Measurements from ENCODE around the gene REX1BD. TPM values are rescaled to one million over a fixed set of nuclear protein-coding genes. Genes with fewer than 3 reads are reported as not detected.

The REX1BD gene
- total RNA-seq, 1 donor from 2014 or later = 26.1 TPM

DNA sequence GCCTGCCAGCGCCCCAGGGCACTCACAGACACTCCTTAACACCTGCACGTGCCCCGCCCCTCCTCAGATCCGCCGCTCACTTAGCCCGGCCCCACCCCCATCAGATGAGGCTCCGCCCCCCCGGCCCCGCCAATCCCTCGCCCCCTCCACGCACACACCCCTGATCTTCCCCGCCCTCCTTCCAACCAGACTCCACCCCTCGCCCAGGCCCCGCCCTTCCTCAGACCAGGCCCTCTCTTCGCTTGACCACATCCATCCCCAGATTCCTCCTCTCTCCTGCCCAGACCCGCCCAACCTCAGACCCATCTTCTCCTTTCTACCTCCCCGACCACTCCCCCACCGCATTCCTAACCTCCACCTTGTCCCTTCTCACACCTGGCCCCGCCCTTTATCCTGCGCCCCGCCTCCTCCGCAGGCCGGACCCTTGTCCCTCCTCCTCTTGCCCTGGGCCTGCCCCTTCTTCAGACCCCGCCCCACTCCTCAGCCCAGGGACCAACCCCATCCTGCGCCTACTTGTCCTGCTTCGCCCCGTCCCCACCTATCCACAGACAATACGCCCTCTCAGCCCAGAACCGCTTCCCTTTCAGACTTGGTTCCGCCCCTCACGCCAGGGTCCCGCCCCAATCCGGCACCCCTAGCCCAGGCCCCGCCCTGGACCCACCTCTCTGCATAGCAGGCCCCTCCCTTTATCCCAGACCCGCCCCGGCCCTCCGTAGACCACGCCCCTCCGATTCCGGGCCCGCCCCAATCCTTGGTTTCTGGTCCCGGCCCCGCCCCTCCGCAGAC, 47.8 kb downstream of the REX1BD start:
- no peaks in the 10 kb centered on the region for H3K27me3 ChIP-seq (ENCODE audit: control insufficient read depth, insufficient read depth, low read length)
- peak; percentile 89 for DNase-seq (ENCODE audit: low read depth)
- TF ChIP-seq, protein P1, sequence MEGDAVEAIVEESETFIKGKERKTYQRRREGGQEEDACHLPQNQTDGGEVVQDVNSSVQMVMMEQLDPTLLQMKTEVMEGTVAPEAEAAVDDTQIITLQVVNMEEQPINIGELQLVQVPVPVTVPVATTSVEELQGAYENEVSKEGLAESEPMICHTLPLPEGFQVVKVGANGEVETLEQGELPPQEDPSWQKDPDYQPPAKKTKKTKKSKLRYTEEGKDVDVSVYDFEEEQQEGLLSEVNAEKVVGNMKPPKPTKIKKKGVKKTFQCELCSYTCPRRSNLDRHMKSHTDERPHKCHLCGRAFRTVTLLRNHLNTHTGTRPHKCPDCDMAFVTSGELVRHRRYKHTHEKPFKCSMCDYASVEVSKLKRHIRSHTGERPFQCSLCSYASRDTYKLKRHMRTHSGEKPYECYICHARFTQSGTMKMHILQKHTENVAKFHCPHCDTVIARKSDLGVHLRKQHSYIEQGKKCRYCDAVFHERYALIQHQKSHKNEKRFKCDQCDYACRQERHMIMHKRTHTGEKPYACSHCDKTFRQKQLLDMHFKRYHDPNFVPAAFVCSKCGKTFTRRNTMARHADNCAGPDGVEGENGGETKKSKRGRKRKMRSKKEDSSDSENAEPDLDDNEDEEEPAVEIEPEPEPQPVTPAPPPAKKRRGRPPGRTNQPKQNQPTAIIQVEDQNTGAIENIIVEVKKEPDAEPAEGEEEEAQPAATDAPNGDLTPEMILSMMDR (IDR thresholded peaks at IDR 0.05; ENCODE audit: insufficient read depth, low read length, severe bottlenecking) = no peak
- no peaks in the 10 kb centered on the region for H3K36me3 ChIP-seq (ENCODE audit: control insufficient read depth, insufficient read depth, low read length)
- no peak for FAIRE-seq
- peak overlapping the region; percentile 80 for H3K4me3 ChIP-seq (ENCODE audit: low read depth, low read length)

DNA sequence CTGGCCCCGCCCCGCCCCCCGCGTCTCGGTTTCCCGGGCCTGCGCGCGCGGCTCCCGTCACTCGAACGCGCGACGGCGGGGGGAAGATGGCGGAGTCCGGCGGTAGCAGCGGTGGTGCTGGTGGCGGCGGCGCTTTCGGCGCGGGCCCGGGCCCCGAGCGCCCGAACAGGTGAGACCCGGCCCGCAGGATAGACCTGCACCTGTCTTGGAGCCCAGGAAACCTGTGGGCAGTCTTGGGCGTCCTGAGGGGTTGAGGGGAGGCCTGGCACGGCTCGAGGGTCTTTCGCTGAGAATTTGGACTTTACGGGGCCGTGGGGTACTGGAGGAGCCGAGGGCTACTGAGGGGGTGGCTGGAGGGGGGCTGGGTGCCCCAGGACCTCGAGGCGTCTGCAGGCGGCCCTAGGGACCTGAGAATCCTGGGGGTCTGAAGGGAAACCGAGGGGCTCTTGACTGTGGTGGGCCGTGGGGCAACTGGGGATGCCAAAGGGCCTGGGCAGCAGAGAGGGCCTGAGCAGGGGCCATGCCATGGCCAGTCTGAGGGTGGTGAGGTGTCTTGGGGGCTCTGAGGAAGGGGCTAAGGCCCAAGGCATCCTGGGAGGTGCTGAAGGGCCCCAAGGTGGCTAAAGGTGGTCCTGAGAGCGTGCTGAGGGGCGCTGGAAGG, 48.5 kb downstream of the REX1BD start, which contains the start of gene KLHL26:
Gene KLHL26 (plus strand): TSS at position 60 of the 661 bp plus-strand sequence. CDS start 27 bp downstream, at position 87.
- H3K36me3 ChIP-seq (ENCODE audit: control insufficient read depth, insufficient read depth, low read length) = no peaks in the 10 kb centered on the region
- FAIRE-seq (no peak), DNase-seq (ENCODE audit: low read depth) (no peak)
- TF ChIP-seq, protein P1 (IDR thresholded peaks at IDR 0.05; ENCODE audit: insufficient read depth, low read length, severe bottlenecking) = no peak
- H3K4me3 ChIP-seq (ENCODE audit: low read depth, low read length) = peak within 1 kb of the TSS; percentile 80
- no peaks in the 10 kb centered on the region for H3K27me3 ChIP-seq (ENCODE audit: control insufficient read depth, insufficient read depth, low read length)

DNA sequence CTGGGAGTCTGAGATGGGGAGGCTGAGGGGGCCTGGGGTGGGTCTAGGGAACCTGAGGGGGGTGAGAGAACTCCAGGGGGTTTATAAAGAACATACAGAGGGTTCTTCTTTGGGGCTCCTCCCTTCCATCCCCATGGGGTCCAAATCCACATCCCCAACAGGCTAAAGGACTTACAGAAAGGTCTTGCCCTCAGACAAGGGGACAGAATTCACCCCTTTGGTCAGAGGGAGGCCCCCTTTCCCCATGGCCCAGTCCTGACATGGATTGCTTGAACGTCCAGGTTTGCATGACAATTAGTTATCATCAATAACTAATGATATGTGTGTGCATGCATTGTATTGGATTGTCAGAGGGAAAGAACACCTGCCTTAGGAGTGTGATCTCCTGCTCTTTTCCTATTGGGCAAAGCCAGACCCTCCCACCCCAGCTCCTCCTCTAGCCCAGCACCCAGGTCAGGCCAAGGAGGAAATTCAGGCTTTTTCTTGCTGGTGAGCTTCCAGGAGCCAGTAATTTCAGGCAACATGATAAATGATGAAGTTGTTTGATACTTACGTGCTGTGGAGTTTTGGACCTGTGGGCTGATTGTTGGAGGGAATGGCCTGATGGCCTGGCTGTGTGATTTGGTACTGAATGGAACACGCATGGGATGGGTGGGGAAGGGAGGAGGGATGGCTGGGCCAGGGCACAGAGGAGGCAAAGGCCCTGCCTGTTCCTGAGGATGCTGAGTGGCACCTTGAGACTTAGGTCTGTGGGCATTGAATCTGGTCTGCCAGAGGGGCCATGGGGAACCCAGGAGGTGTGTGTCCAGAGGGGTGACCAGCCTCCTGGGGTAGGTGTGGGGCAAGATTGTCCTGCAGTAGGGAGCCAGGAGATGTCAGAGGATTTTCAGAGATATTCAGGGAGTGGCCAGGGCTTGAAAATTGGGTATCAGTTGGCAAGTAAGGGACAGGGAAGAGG, 49.4 kb downstream of the REX1BD start:
- FAIRE-seq (no peak), DNase-seq (ENCODE audit: low read depth) (peak; percentile 24)

DNA sequence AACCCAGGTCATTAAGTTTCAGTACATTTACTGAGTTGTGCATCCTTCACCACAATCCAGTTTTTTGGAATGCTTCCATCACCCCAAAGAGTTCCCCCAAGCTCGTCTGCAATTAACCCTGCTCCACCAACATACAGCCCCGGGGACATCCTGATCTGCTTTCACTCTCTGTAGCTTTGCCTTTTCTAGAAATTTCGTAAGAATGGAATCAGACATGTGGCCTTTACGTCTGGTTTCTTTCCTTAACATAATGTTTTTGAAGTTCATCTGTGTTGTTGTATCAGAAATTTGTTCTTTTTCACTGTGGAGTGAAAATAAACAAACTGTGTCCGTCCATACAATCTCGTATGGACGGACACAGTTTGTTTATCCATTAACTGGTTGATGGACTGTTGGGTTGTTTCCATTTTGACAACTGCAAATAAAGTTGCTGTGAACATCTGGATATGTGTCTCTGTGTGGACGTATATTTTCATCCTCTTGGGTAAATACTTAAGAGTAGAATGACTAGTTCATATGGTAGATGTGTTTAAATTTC, 51.2 kb downstream of the REX1BD start:
- TF ChIP-seq, protein P1 (IDR thresholded peaks at IDR 0.05; ENCODE audit: insufficient read depth, low read length, severe bottlenecking) = no peak
- FAIRE-seq (no peak), DNase-seq (ENCODE audit: low read depth) (no peak)
- Histone ChIP-seq H3K4me3 (ENCODE audit: low read depth, low read length) (no peak overlapping the region), H3K36me3 (ENCODE audit: control insufficient read depth, insufficient read depth, low read length) (no peaks in the 10 kb centered on the region), H3K27me3 (ENCODE audit: control insufficient read depth, insufficient read depth, low read length) (no peaks in the 10 kb centered on the region)

More for the DNA sequence above, 49.4 kb downstream of the REX1BD start:
- Histone ChIP-seq H3K4me3 (ENCODE audit: low read depth, low read length) (peak overlapping the region; percentile 80), H3K27me3 (ENCODE audit: control insufficient read depth, insufficient read depth, low read length) (no peaks in the 10 kb centered on the region), H3K36me3 (ENCODE audit: control insufficient read depth, insufficient read depth, low read length) (no peaks in the 10 kb centered on the region)
- TF ChIP-seq, protein P1 (IDR thresholded peaks at IDR 0.05; ENCODE audit: insufficient read depth, low read length, severe bottlenecking) = no peak

Other genes starting within 250 kb of the REX1BD start
- gene PGPEP1, start 248.2 kb upstream of the REX1BD start, total RNA-seq = 8.2 and 12.6 TPM in 2 replicates
- 123 and 166 TPM in 2 replicates for gene GDF15, start 202.6 kb upstream of the REX1BD start, total RNA-seq
- under 0.01 TPM in 1 of 2 replicates, not detected in the other for gene LRRC25, start 191.2 kb upstream of the REX1BD start, total RNA-seq
- gene SSBP4, start 169.4 kb upstream of the REX1BD start, total RNA-seq = 13.2 and 17.1 TPM in 2 replicates
- 6.7 and 15.3 TPM in 2 replicates for gene ISYNA1, start 150.7 kb upstream of the REX1BD start, total RNA-seq
- gene ELL, start 66.7 kb upstream of the REX1BD start, total RNA-seq = 9.7 and 13.8 TPM in 2 replicates
- 142 and 218 TPM in 2 replicates for gene FKBP8, start 45.2 kb upstream of the REX1BD start, total RNA-seq
- gene KXD1, start 30.9 kb upstream of the REX1BD start, total RNA-seq = 47.7 and 50.2 TPM in 2 replicates
- gene UBA52, start 16.9 kb upstream of the REX1BD start, total RNA-seq = 586 and 964 TPM in 2 replicates
- gene CRLF1, start 18.0 kb downstream of the REX1BD start, total RNA-seq = 0.26 and 0.64 TPM in 2 replicates
- gene TMEM59L, start 24.1 kb downstream of the REX1BD start, total RNA-seq = 0.13 and 0.79 TPM in 2 replicates
- gene KLHL26, start 48.2 kb downstream of the REX1BD start, total RNA-seq = 3.2 and 4.9 TPM in 2 replicates
- gene CRTC1, start 94.9 kb downstream of the REX1BD start, total RNA-seq = 0.79 and 1.3 TPM in 2 replicates
- not detected in 2 replicates for gene COMP, start 202.5 kb downstream of the REX1BD start, total RNA-seq
- 80.9 and 82.9 TPM in 2 replicates for gene UPF1, start 243.2 kb downstream of the REX1BD start, total RNA-seq